Measurements from ENCODE around the gene LSM14A. TPM values are rescaled to one million over a fixed set of nuclear protein-coding genes. Genes with fewer than 3 reads are reported as not detected.
A peak's percentile ranks its signal among the peaks of the same experiment; 100 is the strongest.

LSM14A gene
- total RNA-seq, 1 donor from 2014 or later: 89.5 TPM

- H3K27me3 Mint-ChIP-seq (ENCODE audit: unreplicated experiment): no peaks in the 10 kb centered on the region
- H3K4me1 Mint-ChIP-seq (ENCODE audit: low read depth, unreplicated experiment): peaks cover 6% of the 10 kb centered on the region
Measured at GRCh38 chr19:34148658-34149185, 23.6 kb upstream of the LSM14A start.

GRCh38 chr19:34149873-34150272, 22.4 kb upstream of the LSM14A start:
- DNase-seq: no peak
- Mint-ChIP-seq H3K36me3 (ENCODE audit: unreplicated experiment) (no peaks in the 10 kb centered on the region), H3K27me3 (ENCODE audit: unreplicated experiment) (no peaks in the 10 kb centered on the region), H3K9me3 (ENCODE audit: unreplicated experiment) (no peaks in the 10 kb centered on the region), H3K27ac (ENCODE audit: unreplicated experiment) (no peak overlapping the region), H3K4me3 (ENCODE audit: unreplicated experiment) (no peak overlapping the region), H3K4me1 (ENCODE audit: low read depth, unreplicated experiment) (peaks cover 6% of the 10 kb centered on the region)
- no peak for TF ChIP-seq CTCF (IDR thresholded peaks at IDR 0.05; ENCODE audit: partially characterized antibody, unreplicated experiment)

More at GRCh38 chr19:34148658-34149185, 23.6 kb upstream of the LSM14A start:
- H3K27ac Mint-ChIP-seq (ENCODE audit: unreplicated experiment): no peak overlapping the region
- H3K36me3 Mint-ChIP-seq (ENCODE audit: unreplicated experiment): no peaks in the 10 kb centered on the region
- no peak for TF ChIP-seq CTCF (IDR thresholded peaks at IDR 0.05; ENCODE audit: partially characterized antibody, unreplicated experiment)
- H3K4me3 Mint-ChIP-seq (ENCODE audit: unreplicated experiment): no peak overlapping the region
- H3K9me3 Mint-ChIP-seq (ENCODE audit: unreplicated experiment): no peaks in the 10 kb centered on the region
- DNase-seq: no peak

GRCh38 chr19:34150558-34150957, 21.7 kb upstream of the LSM14A start:
- Mint-ChIP-seq H3K4me3 (ENCODE audit: unreplicated experiment) (no peak overlapping the region), H3K9me3 (ENCODE audit: unreplicated experiment) (no peaks in the 10 kb centered on the region), H3K4me1 (ENCODE audit: low read depth, unreplicated experiment) (peaks cover 6% of the 10 kb centered on the region), H3K36me3 (ENCODE audit: unreplicated experiment) (no peaks in the 10 kb centered on the region), H3K27ac (ENCODE audit: unreplicated experiment) (no peak overlapping the region), H3K27me3 (ENCODE audit: unreplicated experiment) (no peaks in the 10 kb centered on the region)
- no peak for TF ChIP-seq CTCF (IDR thresholded peaks at IDR 0.05; ENCODE audit: partially characterized antibody, unreplicated experiment)
- DNase-seq: peak; percentile 41

GRCh38 chr19:34151439-34151838, 20.9 kb upstream of the LSM14A start:
- Mint-ChIP-seq H3K4me3 (ENCODE audit: unreplicated experiment) (no peak overlapping the region), H3K9me3 (ENCODE audit: unreplicated experiment) (no peaks in the 10 kb centered on the region), H3K4me1 (ENCODE audit: low read depth, unreplicated experiment) (peaks cover 6% of the 10 kb centered on the region), H3K27ac (ENCODE audit: unreplicated experiment) (no peak overlapping the region), H3K36me3 (ENCODE audit: unreplicated experiment) (no peaks in the 10 kb centered on the region), H3K27me3 (ENCODE audit: unreplicated experiment) (no peaks in the 10 kb centered on the region)
- no peak for TF ChIP-seq CTCF (IDR thresholded peaks at IDR 0.05; ENCODE audit: partially characterized antibody, unreplicated experiment)
- no peak for DNase-seq

GRCh38 chr19:34154401-34154800, 17.9 kb upstream of the LSM14A start:
- no peak overlapping the region for H3K4me3 Mint-ChIP-seq (ENCODE audit: unreplicated experiment)

More at GRCh38 chr19:34154401-34154800, 17.9 kb upstream of the LSM14A start:
- Mint-ChIP-seq H3K27me3 (ENCODE audit: unreplicated experiment) (no peaks in the 10 kb centered on the region), H3K36me3 (ENCODE audit: unreplicated experiment) (no peaks in the 10 kb centered on the region), H3K9me3 (ENCODE audit: unreplicated experiment) (no peaks in the 10 kb centered on the region), H3K4me1 (ENCODE audit: low read depth, unreplicated experiment) (peaks cover 6% of the 10 kb centered on the region), H3K27ac (ENCODE audit: unreplicated experiment) (no peak overlapping the region)
- no peak for TF ChIP-seq CTCF (IDR thresholded peaks at IDR 0.05; ENCODE audit: partially characterized antibody, unreplicated experiment)
- DNase-seq: no peak

Measured in glutamatergic neuron (in vitro differentiated cells).